ENCODE measurements around the gene TEX14.
"Not testable (repeated sequence)": the region's sequence is repeated elsewhere in the genome, so short reads cannot be mapped to it uniquely, and the experiment has no call there.

TEX14 gene

GRCh38 chr17:58560511-58560910 is 131.3 kb downstream of the TEX14 start:
- no peak for DNase-seq (ENCODE audit: low read depth)

DNA sequence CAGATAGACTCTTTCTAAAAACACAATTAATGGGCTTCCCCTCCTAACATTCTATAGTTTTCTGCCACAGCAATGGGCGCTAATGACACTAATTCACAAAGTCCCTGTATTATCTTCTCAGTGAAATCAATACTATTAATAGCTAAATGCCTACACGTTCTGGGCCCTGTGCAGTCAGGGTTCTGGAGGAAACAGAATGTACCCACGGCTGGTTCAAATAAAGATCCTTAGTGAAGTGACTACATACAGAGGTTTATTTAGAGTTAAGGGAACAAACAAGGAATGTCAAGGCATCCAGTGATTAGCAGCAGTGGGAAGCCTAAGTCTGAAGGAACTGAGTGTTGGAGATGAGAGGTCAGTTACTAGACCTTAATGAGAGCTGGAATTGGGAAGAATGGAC is 133.9 kb downstream of the TEX14 start:
- no peak for DNase-seq (ENCODE audit: low read depth)

GRCh38 chr17:58556833-58557250 is 135.0 kb downstream of the TEX14 start:
- no peak for DNase-seq (ENCODE audit: low read depth)

DNA sequence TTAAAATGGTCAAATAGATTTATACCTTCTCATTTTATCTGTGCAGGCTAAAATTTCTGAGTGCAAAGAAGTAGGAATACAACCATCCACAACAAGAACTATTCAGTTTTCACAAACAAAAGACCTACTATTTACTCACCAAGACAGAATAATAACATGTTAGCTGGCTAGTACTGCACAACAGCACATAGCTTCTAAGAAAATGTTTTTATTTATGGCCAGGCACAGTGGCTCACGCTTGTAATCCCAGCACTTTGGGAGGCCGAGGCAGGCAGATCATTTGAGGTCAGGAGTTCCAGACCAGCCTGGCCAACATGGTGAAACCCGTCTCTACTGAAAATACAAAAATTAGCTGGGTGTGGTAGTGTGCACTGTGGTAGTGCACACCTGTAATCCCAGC is 136.7 kb downstream of the TEX14 start:
- not testable (repeated sequence) for DNase-seq (ENCODE audit: low read depth)

- no peak for DNase-seq (ENCODE audit: low read depth)
Observed at GRCh38 chr17:58541249-58541648, 150.6 kb downstream of the TEX14 start.

DNA sequence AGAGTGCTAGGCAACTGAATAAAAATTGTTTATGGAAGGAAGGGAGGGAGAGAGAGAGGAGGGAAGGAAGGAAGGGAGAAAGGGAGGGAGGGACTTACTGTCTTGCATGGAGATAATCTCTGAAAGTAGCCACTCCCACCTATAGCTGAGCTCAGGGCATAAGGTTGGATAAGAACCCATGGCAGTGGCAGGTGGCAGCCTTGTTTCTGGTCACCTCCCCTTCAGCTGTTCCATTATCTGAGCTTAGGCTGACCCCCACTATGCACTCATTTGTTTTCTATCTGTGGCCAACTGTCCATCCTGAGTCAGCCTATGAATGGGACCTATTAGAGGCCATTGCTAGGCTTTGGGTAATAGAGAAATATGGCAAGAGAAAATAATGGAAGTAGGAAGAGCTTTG is 152.1 kb downstream of the TEX14 start:
- no peak for DNase-seq (ENCODE audit: low read depth)

GRCh38 chr17:58538811-58539409 is 152.9 kb downstream of the TEX14 start:
- no peak for DNase-seq (ENCODE audit: low read depth)

- DNase-seq (ENCODE audit: low read depth): no peak
Observed at GRCh38 chr17:58537266-58537665, 154.6 kb downstream of the TEX14 start.

- no peak for DNase-seq (ENCODE audit: low read depth)
Observed at GRCh38 chr17:58536542-58536941, 155.3 kb downstream of the TEX14 start.

DNA sequence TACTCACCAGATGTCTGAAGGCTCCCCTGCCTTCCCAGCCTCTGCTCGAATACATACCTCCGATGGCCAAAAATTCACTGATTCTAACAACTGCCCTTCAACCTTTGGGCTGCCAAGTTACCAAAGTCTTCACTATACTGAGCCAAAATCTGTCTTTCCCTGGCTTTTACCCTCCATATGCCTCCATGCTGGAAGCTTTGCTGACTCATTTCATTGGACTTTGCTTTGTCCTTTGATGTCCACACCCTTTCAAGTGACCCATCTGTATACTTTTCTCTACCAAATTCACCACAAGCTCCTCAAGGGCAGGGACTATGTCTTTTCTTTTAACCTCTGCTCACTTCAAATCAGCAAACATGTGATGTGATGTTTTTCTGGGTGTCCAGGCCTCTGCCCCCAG is 156.4 kb downstream of the TEX14 start:
- no peak for DNase-seq (ENCODE audit: low read depth)

- no peak for DNase-seq (ENCODE audit: low read depth)
Observed at GRCh38 chr17:58534901-58535421, 156.9 kb downstream of the TEX14 start.

GRCh38 chr17:58534331-58534730 is 157.5 kb downstream of the TEX14 start:
- no peak for DNase-seq (ENCODE audit: low read depth)

- DNase-seq (ENCODE audit: low read depth): no peak
Observed at GRCh38 chr17:58533616-58534188, 158.1 kb downstream of the TEX14 start.

DNA sequence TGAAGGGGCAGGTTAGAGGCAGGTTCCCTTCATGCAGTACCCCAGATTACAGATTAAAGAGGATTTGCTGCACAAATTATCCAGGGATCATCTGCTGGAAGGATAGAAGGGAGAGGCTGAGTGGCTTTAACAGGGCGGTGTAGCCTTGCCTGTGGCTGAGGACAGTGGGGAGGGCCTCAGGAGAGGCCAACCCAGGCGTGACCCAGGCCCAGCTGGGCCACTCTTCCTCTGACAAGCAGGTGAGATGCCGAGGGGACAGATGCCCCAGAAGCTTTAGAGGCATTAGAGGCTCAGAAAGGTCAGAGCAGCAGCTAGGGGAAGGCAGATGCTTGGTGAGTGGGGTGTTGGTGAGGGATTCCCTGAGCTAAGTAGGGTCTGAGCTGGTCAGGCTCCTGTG is 159.3 kb downstream of the TEX14 start:
- DNase-seq (ENCODE audit: low read depth): no peak

- peak; percentile 52 for DNase-seq (ENCODE audit: low read depth)
Observed at GRCh38 chr17:58531661-58532554, 159.9 kb downstream of the TEX14 start.

- no peak for DNase-seq (ENCODE audit: low read depth)
Observed at GRCh38 chr17:58531122-58531521, 160.7 kb downstream of the TEX14 start.

GRCh38 chr17:58530655-58531054 is 161.2 kb downstream of the TEX14 start:
- DNase-seq (ENCODE audit: low read depth): no peak

DNA sequence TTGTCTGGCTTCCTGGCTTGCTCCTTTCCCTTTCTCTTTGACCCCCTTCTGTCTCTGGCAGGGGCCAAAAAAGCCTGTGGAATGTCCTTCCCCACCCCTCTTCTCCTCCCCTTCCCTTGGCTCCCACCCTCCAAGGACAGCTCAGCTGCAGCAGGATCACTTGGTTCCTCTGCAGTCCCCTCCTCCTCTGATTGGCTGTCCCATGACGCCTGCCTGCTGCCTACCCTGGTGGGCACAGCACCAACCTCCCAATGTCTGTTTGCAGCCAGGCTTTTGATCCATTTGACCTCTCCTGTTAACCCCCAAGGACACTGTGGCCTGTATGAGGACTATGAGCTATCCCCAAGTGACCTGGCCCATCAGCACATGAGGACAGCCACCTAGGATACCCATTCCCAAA is 162.6 kb downstream of the TEX14 start:
- no peak for DNase-seq (ENCODE audit: low read depth)

DNA sequence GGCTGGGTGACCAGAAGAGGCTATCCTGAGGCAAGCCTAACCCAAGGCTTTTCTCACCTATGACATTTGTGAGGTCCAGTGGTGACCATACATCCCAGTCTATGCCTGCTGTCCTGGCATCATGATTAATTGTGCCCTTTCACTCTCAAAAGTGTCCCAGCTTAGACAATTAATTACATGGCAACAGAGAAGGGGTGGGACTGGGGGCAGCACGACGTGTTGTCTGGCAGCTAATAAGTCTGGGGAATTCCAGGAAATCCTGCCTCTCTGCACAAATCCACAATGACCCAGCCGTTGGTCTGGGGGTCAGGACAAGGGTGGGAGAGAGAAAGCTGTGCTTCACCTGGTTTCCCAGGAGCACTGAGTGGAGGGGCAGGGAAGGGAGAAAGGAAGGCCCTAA is 163.4 kb downstream of the TEX14 start:
- no peak for DNase-seq (ENCODE audit: low read depth)

GRCh38 chr17:58527949-58528348 is 163.9 kb downstream of the TEX14 start:
- no peak for DNase-seq (ENCODE audit: low read depth)

DNA sequence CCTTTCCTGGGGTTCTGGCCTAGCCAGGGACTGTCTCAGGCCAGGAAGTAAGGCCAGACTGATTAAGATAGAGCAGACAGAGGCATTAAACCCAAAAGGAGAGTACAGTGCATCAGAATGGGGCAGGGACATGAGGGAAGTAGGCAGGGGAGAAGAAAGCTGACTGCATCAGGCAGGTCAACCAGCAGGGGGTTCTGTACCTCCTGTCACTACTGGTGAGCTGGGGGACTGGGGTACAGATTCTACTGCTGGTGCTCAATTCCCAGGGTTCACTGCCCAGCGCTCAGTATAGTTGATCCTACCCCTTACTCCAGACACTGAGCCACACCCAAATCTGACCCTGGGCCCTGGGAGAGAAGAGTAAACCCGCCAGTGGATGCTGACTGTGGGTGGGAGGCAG is 164.5 kb downstream of the TEX14 start:
- no peak for DNase-seq (ENCODE audit: low read depth)

GRCh38 chr17:58525239-58525638 is 166.6 kb downstream of the TEX14 start:
- DNase-seq (ENCODE audit: low read depth): no peak

DNA sequence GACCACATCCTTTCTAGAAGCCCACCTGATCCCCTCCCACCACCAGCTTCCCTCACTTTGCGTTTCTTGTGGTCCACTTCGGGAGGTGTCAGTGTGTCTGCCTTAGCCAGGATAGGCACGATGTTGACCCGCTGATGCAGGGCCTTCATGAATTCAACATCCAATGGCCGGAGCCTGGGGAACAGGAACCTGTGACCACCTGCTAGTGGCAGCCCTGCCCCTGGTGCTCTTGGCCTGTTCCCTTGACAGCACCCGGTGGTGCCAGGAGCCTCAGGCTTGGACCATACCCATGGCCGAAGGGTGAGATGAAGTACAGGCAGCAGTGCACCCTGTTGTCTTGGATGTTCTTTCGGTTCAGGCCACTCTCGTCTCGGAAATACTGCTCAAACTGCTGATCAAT is 170.2 kb downstream of the TEX14 start:
- DNase-seq (ENCODE audit: low read depth): no peak

All from stimulated activated CD8-positive, alpha-beta memory T cell treated with anti-CD3 and anti-CD28 coated beads, Interleukin-4, amount 100 ng/mL, for 24 hours (primary cell).